Loucy (cell line): ENCODE data around the gene LSM14B.

Source experiments
- H2AFZ ChIP-seq: fragments of 200-600 bp; sonication (generic); 2 replicates; pipeline ENCODE4 v1.6.0; 2016; ENCODE audit warnings: antibody characterized with exemption, mild to moderate bottlenecking, low read length, moderate library complexity
- H3F3A ChIP-seq: fragments of 200-600 bp; 2 replicates; pipeline ENCODE4 v1.6.0; 2016; ENCODE audit warnings: antibody characterized with exemption, low read depth, mild to moderate bottlenecking
- H3K27me3 ChIP-seq: fragments of 200-600 bp; sonication (generic); 2 replicates; pipeline ENCODE4 v1.6.1; 2014; ENCODE audit warnings: low read length, mild to moderate bottlenecking; ENCODE audit not compliant: insufficient read depth, poor library complexity, severe bottlenecking
- H3K36me3 ChIP-seq: fragments of 200-600 bp; sonication (generic); 2 replicates; pipeline ENCODE4 v1.6.1; 2016; ENCODE audit warnings: low read length; ENCODE audit not compliant: insufficient read depth
- H3K4me1 ChIP-seq: fragments of 200-600 bp; sonication (generic); 2 replicates; pipeline ENCODE4 v1.5.1; 2014; ENCODE audit warnings: low read length, mild to moderate bottlenecking; ENCODE audit not compliant: insufficient read depth, poor library complexity, severe bottlenecking
- H3K4me2 ChIP-seq: fragments of 200-600 bp; sonication (generic); 2 replicates; pipeline ENCODE4 v1.6.0; 2014; ENCODE audit warnings: antibody characterized with exemption, low read length, low read depth, mild to moderate bottlenecking; ENCODE audit not compliant: poor library complexity, severe bottlenecking
- H3K4me3 ChIP-seq: fragments of 200-600 bp; sonication (generic); 2 replicates; pipeline ENCODE4 v1.5.1; 2014; ENCODE audit warnings: low read length, mild to moderate bottlenecking, mixed read lengths; ENCODE audit not compliant: poor library complexity, severe bottlenecking
- H3K79me2 ChIP-seq: fragments of 200-600 bp; sonication (generic); 2 replicates; pipeline ENCODE4 v1.6.1; 2014; ENCODE audit warnings: low read length; ENCODE audit not compliant: insufficient read depth
- H3K9ac ChIP-seq: fragments of 200-600 bp; sonication (generic); 2 replicates; pipeline ENCODE4 v1.6.0; 2014; ENCODE audit warnings: mild to moderate bottlenecking, low read depth, low read length, moderate library complexity; ENCODE audit not compliant: poor library complexity, severe bottlenecking
- H3K9me2 ChIP-seq: fragments of 200-600 bp; sonication (generic); replicated peaks from 2 replicates; pipeline ENCODE4 v1.6.1; 2016; ENCODE audit warnings: low read depth, low read length, mixed read lengths
- H3K9me3 ChIP-seq: fragments of 200-600 bp; sonication (generic); 2 replicates; pipeline ENCODE4 v1.6.1; 2014; ENCODE audit warnings: mild to moderate bottlenecking, antibody characterized with exemption, low read length, low read depth; ENCODE audit not compliant: insufficient read depth
- H4K20me1 ChIP-seq: fragments of 200-600 bp; sonication (generic); 2 replicates; pipeline ENCODE4 v1.6.0; 2014; ENCODE audit warnings: antibody characterized with exemption, low read length, mild to moderate bottlenecking; ENCODE audit not compliant: insufficient read depth, poor library complexity, severe bottlenecking
- EZH2phosphoT487 ChIP-seq: fragments of 200-600 bp; IDR thresholded peaks from 2 replicates; pipeline ENCODE4 v1.6.1; 2018; ENCODE audit warnings: antibody characterized with exemption, mild to moderate bottlenecking, moderate library complexity, borderline replicate concordance
- TF ChIP-seq, protein P1 (sequence below): fragments of 200-600 bp; sonication (generic); conservative IDR thresholded peaks from 2 replicates; pipeline ENCODE4 v1.5.1; 2014; ENCODE audit warnings: mild to moderate bottlenecking, antibody characterized with exemption, low read length

Gene LSM14B

DNA sequence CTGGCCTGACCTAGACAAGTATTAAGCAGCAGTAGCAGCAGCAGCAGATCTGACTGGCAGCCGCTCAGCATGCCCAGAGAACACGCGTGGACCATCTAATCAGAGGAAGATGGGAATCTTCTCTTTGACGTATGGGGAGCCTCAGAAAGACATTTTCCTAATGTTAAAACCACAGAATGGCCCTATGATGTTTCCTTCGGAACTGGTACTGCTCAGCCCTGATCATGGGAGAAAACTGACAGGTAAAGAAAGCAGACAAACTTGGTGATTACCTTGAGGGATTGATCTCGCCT, 14.8 kb downstream of the LSM14B start:
- Histone ChIP-seq H3K9me2 (no peaks in the 10 kb centered on the region), H3K4me1 (peaks cover 20% of the 10 kb centered on the region), H3F3A (no peaks in the 10 kb centered on the region), H2AFZ (no peak overlapping the region), H3K9me3 (no peaks in the 10 kb centered on the region), H3K27me3 (no peaks in the 10 kb centered on the region), H3K79me2 (peaks cover 54% of the 10 kb centered on the region), H3K36me3 (peaks cover 80% of the 10 kb centered on the region; the same call in 1 of the 2 replicates), H4K20me1 (peaks cover 78% of the 10 kb centered on the region), H3K4me2 (no peak overlapping the region), H3K9ac (no peak overlapping the region), H3K4me3 (no peak overlapping the region)
- TF ChIP-seq EZH2phosphoT487: no peak
- TF ChIP-seq, protein P1, sequence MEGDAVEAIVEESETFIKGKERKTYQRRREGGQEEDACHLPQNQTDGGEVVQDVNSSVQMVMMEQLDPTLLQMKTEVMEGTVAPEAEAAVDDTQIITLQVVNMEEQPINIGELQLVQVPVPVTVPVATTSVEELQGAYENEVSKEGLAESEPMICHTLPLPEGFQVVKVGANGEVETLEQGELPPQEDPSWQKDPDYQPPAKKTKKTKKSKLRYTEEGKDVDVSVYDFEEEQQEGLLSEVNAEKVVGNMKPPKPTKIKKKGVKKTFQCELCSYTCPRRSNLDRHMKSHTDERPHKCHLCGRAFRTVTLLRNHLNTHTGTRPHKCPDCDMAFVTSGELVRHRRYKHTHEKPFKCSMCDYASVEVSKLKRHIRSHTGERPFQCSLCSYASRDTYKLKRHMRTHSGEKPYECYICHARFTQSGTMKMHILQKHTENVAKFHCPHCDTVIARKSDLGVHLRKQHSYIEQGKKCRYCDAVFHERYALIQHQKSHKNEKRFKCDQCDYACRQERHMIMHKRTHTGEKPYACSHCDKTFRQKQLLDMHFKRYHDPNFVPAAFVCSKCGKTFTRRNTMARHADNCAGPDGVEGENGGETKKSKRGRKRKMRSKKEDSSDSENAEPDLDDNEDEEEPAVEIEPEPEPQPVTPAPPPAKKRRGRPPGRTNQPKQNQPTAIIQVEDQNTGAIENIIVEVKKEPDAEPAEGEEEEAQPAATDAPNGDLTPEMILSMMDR: no peak

DNA sequence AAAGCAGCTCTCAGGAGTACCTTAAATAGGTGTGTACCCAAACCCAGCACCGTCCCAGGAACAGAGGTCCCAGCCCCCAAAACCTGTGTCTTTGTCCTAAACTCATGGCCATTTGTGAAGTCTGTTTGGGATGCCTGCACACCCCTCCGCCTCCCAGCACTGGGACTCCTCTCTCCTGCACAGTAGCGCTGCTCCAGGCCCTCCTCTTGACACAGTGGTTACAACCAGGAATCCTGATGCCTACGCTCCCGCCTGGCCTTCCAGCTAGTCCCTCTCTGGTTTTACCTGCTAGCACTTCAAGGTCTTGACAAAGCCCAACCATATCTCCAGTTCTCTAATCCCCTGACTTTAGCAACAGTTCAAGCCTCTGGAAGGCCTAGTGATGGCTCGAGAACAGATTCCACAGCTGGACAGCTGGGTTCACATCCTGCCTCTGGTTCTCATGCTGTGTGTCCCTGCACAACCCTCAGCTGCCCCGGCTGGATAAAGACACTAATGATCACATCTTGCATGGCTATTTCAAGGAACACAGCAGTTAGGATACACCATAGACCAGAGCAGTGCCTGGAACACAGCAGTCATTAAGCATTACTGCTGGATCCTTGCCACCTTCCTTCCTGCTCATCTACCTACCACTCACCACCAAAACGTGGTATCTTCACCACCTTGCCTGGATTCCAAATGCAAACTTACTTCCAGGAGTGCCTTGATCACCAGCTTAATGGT, 15.4 kb downstream of the LSM14B start:
- Histone ChIP-seq H3K79me2 (peaks cover 54% of the 10 kb centered on the region), H3K4me3 (no peak overlapping the region), H3K9ac (no peak overlapping the region), H3K9me2 (no peaks in the 10 kb centered on the region), H2AFZ (no peak overlapping the region), H3F3A (no peaks in the 10 kb centered on the region), H3K9me3 (no peaks in the 10 kb centered on the region), H3K36me3 (peaks cover 74% of the 10 kb centered on the region; the same call in 1 of the 2 replicates), H3K4me1 (peaks cover 20% of the 10 kb centered on the region), H3K4me2 (no peak overlapping the region), H3K27me3 (no peaks in the 10 kb centered on the region), H4K20me1 (peaks cover 82% of the 10 kb centered on the region)
- TF ChIP-seq, protein P1: no peak
- no peak for TF ChIP-seq EZH2phosphoT487

DNA sequence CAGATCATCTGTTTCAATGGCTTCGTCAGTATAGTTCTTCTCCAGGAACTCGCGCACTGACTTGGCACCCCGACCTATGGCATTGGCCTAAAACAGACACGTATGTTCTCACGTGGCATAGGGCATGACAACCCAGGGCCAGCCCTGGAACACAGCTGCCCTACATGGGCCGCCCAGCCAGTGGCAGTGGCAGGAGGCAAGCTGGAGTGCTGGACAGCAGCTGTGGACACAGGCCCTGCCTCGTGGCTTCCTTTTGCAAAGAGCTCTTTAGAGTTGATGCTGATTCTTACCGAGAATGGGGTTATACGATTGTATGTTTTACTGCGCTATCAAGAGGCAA, 15.9 kb downstream of the LSM14B start:
- Histone ChIP-seq H3K4me3 (no peak overlapping the region), H3K4me2 (no peak overlapping the region), H3K79me2 (peaks cover 55% of the 10 kb centered on the region), H3K4me1 (peaks cover 20% of the 10 kb centered on the region), H3K9ac (no peak overlapping the region), H4K20me1 (peaks cover 78% of the 10 kb centered on the region), H3K36me3 (peaks cover 68% of the 10 kb centered on the region; the same call in 1 of the 2 replicates), H3F3A (no peaks in the 10 kb centered on the region), H2AFZ (no peak overlapping the region), H3K9me3 (no peaks in the 10 kb centered on the region), H3K27me3 (no peaks in the 10 kb centered on the region), H3K9me2 (no peaks in the 10 kb centered on the region)
- no peak for TF ChIP-seq EZH2phosphoT487
- TF ChIP-seq, protein P1: no peak
